WTC11 (cell line): ENCODE measurements around the gene MSI1.

Experiments used
- E2F5 ChIP-seq: sonication (generic); formaldehyde crosslinking; IDR thresholded peaks from 2 replicates; pipeline ENCODE4 v1.8.1; 2022; ENCODE audit warnings: mild to moderate bottlenecking, moderate library complexity, missing genetic modification reagents
- FOXP4 ChIP-seq: sonication (generic); formaldehyde crosslinking; IDR thresholded peaks from 2 replicates; pipeline ENCODE4 v1.8.0; 2022; ENCODE audit warnings: mild to moderate bottlenecking, missing genetic modification reagents
- TF ChIP-seq, protein P1 (sequence below): sonication (generic); formaldehyde crosslinking; IDR thresholded peaks from 2 replicates; pipeline ENCODE4 v1.8.1; 2022; ENCODE audit warnings: low read depth, missing genetic modification reagents, borderline replicate concordance

GRCh38 chr12:120376934-120377572, 8.1 kb upstream of the MSI1 start:
- TF ChIP-seq E2F5 (CRISPR knock-in tag) (no peak), FOXP4 (no peak)
- TF ChIP-seq, protein P1, sequence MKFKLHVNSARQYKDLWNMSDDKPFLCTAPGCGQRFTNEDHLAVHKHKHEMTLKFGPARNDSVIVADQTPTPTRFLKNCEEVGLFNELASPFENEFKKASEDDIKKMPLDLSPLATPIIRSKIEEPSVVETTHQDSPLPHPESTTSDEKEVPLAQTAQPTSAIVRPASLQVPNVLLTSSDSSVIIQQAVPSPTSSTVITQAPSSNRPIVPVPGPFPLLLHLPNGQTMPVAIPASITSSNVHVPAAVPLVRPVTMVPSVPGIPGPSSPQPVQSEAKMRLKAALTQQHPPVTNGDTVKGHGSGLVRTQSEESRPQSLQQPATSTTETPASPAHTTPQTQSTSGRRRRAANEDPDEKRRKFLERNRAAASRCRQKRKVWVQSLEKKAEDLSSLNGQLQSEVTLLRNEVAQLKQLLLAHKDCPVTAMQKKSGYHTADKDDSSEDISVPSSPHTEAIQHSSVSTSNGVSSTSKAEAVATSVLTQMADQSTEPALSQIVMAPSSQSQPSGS (CRISPR knock-in tag) = no peak
